ENCODE measurements around the gene ERC2. TPM values are rescaled to one million over a fixed set of nuclear protein-coding genes. Genes with fewer than 3 reads are reported as not detected.

Gene ERC2
- total RNA-seq, 1 donor from 2014 or later: 0.81 TPM

DNA sequence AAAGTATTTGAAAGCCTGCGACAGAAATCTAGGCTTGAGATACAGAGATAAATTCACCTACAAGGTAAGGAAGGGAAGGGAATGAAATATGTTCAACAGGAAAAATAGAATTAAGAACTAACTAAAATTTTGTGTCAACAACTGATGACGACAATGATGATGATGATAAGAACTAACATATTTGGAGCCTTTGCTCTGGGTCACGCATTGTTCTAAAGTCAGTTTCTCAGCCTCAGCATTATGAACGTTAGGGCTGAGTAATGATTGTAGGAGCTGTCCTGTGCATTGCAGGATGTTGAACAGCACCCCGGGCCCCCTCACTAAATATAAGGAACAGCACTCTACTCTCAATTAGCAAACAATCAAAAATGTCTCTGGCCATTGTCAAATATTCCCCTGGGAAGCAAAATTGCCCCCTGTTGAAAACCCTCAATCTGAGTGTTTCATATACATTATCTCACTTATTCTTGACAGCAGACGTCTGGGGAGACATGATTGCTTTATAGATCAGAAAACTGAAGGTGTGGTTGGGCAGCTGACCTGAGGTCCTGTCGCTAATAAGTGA is 88.5 kb downstream of the ERC2 start:
- no peak for ATAC-seq (ENCODE audit: poor library complexity)
- intact Hi-C loops (cut with DNase I): no loop called here
- DNase-seq: no peak

DNA sequence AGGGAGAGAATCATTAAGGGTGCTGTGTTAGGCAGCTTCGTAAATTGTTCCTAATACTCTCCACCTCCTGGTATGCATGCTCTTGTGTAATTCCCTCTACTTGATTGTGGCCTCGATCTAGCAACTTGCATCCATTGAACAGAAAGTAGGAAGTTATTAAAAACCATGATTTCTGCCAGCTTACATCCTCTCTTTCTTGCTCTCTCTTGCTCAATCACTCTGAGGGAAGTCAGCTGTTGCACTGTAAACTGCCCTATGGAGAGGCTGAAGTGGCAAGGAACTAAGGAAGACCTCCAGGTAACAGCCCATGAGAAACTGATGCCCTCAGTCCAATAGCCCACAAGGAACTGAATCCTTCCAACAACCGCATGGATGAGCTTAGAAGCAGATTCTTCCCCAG is 92.6 kb downstream of the ERC2 start:
- intact Hi-C loops (cut with DNase I): no loop called here
- DNase-seq: no peak
- ATAC-seq (ENCODE audit: poor library complexity): no peak

- intact Hi-C loops (cut with DNase I): no loop called here
- ATAC-seq (ENCODE audit: poor library complexity): no peak
- no peak for DNase-seq
These were observed 94.9 kb downstream of the ERC2 start for GRCh38 chr3:56373386-56373785.

GRCh38 chr3:56370991-56371775 is 97.1 kb downstream of the ERC2 start:
- intact Hi-C loops (cut with DNase I): no loop called here
- no peak for ATAC-seq (ENCODE audit: poor library complexity)
- DNase-seq: no peak

DNA sequence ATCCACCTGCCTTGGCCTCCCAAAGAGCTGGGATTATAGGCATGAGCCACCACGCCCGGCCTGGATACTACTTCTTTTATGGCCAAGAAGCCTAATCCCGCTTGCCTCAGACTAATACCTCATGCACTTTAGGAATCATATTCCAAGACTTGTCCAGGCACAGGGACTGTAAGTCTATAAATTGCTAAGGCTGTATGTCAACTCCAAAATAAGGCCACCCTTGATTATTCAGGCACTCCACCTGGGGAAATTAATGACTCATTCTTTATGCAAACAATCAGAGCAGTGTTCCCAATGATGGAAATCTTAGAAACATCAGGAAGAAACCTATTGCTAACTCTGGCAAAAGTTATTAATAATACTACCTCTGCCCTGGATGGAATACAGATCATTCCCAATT is 98.4 kb downstream of the ERC2 start:
- intact Hi-C loops (cut with DNase I): no loop called here
- no peak for DNase-seq
- ATAC-seq (ENCODE audit: poor library complexity): no peak

DNA sequence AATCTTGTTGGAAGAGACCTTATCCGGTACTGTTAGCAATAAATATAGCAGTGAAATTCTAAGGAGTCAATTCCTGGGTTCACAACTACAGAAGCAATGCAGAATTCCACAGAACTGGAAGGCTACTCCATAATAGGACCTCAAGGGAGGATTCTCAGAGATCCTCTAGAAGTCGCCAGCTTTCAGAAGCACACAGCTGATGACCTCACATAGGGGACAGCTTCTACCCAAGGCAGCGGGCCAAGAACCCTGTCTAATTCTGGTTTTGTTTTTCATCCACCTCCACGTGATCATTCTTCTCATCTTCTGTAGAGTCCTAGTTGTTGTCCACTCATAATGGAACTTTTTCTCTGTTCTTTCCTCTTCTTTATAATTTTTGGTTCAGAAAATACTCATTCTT is 99.4 kb downstream of the ERC2 start:
- ATAC-seq (ENCODE audit: poor library complexity) (no peak), DNase-seq (no peak)
- intact Hi-C loops (cut with DNase I): no loop called here

GRCh38 chr3:56366641-56367162 is 101.6 kb downstream of the ERC2 start:
- ATAC-seq (ENCODE audit: poor library complexity): no peak
- no peak for DNase-seq
- intact Hi-C loops (cut with DNase I): no loop called here

GRCh38 chr3:56365905-56366640 is 102.2 kb downstream of the ERC2 start:
- DNase-seq (no peak), ATAC-seq (ENCODE audit: poor library complexity) (no peak)
- intact Hi-C loops (cut with DNase I): no loop called here

DNA sequence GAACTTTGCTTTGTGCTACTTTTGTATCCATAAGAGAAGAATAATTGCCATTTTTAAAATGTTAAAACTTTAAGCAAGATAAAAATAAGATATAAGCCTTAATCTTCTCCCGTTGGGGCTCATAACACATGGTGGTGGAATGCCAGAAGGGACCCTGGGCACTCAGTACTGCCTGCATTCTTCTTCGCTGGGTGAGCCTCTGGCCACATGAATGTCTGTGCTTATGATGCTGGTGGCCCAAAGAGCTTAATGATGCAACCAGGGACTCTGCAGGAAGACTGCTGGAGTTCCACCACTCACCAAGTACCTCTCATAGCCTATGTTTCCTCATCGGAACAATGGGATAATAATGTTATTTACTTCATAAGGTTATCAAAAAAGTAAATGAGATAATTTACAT is 103.6 kb downstream of the ERC2 start:
- no peak for DNase-seq
- ATAC-seq (ENCODE audit: poor library complexity): no peak

DNA sequence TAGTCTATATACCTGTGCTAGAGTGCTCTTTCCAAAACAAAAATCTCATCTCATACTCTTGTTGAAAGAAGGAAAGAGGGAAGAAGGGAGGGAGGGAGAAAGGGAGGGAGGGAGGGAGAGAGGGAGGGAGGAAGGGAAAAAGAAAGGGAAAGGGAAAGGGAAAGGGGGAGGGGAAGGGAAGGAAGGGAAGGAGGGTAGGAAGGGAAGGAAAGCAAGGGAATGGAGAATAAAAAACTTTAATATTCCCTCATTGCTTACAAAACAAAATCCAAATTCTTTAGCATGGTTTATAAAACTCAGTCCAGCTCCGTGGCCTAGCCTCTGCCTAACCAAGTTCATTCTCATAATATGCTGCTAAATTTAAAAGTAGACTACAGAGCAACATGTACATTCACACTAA is 104.5 kb downstream of the ERC2 start:
- ATAC-seq (ENCODE audit: poor library complexity) (no peak), DNase-seq (no peak)
- intact Hi-C loops (cut with DNase I): no loop called here

More for the DNA sequence above, 103.6 kb downstream of the ERC2 start:
- intact Hi-C loops (cut with DNase I): no loop called here

GRCh38 chr3:56361731-56362130 is 106.5 kb downstream of the ERC2 start:
- intact Hi-C loops (cut with DNase I): no loop called here
- no peak for DNase-seq

GRCh38 chr3:56357266-56357665 is 111.0 kb downstream of the ERC2 start:
- DNase-seq: no peak
- intact Hi-C loops (cut with DNase I): no loop called here
- ATAC-seq (ENCODE audit: poor library complexity): no peak

More at GRCh38 chr3:56361731-56362130, 106.5 kb downstream of the ERC2 start:
- no peak for ATAC-seq (ENCODE audit: poor library complexity)

GRCh38 chr3:56356808-56357207 is 111.5 kb downstream of the ERC2 start:
- intact Hi-C loops (cut with DNase I): no loop called here
- DNase-seq (no peak), ATAC-seq (ENCODE audit: poor library complexity) (no peak)

DNA sequence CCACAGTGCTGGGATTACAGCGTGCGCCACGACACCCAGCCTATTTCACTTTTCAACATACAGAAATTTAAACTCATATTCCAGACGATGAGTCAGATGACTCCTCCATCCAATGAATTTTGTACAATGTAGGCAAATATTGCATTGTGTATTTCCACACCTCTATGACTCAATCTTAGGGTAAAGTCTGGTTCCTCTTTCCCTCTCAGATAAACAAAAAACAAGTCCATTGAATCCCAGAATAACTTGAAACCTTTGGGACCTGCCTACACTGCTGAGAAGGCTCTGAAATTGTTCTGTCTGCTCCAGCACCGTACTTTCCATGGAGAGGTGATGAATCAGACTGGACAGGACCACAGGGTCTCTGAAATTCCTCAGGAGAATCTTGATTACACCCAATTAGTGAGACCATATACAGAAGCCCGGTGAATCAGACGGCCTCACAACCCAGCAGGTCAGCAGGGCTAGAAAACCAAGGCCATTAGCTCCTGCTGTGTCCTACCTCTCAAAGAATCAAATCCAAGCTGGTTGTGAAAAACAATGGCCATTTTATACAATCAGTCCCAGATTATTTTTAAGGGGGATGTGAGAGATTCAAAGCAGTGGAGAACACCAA is 112.6 kb downstream of the ERC2 start:
- ATAC-seq (ENCODE audit: poor library complexity): no peak
- DNase-seq: no peak
- intact Hi-C loops (cut with DNase I): no loop called here

DNA sequence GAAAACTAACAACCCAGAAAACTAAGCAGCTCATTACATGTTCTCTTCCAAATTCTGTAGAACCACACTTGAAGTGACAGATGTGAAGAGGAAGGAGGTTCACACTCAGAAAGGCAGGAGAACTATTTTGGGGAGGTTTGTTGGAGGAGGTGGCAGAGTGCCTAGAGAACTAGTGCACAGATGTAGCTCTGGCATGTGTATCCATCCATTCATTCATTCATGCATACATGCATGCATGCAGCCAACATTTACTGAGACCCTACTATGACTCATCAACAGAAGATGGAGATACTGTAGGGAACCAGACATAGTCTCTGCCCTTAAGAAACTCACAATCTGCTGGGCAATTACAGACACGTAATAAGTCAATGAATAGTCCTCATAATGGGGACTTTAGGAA is 116.7 kb downstream of the ERC2 start:
- DNase-seq (no peak), ATAC-seq (ENCODE audit: poor library complexity) (no peak)
- intact Hi-C loops (cut with DNase I): no loop called here

GRCh38 chr3:56347219-56347871 is 120.9 kb downstream of the ERC2 start:
- no peak for ATAC-seq (ENCODE audit: poor library complexity)
- DNase-seq: no peak
- intact Hi-C loops (cut with DNase I): no loop called here

DNA sequence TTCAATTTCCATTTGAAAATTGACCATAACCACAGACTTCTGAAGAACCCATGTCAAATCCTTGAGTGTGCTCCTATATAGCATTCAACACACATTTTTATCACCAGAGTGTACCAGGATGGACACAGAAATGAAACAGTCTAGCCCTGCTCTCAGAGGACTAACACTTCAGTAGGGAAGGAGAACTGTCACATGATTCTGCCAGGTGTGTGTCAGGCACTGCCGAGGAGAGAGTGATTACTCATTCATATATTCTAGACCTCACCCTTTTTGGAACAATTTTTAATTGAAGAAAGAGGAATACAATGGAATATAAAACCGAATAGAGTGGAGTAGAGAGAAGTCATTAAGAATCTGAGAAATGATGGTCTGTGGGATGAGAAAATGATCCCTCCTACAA is 125.8 kb downstream of the ERC2 start:
- no peak for ATAC-seq (ENCODE audit: poor library complexity)
- intact Hi-C loops (cut with DNase I): no loop called here
- no peak for DNase-seq

DNA sequence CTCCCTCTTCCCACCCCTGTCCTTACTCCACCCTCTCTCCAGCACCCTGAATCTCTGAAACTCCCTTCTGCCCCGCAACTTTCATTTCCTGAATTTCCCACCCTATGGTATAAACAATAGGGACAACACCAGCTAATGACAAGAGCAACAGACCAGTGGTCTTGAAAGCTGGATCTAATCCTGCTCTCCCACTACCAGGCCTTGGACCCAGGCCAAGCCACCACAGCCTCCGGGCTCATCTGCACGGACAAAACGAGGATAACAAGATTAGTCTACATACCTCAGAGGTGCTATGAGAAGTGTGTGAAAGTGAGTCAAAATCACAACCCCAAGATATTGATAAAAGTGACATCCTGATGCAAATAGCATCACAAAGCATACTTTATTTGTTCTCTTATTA is 128.6 kb downstream of the ERC2 start:
- no peak for ATAC-seq (ENCODE audit: poor library complexity)
- intact Hi-C loops (cut with DNase I): no loop called here

DNA sequence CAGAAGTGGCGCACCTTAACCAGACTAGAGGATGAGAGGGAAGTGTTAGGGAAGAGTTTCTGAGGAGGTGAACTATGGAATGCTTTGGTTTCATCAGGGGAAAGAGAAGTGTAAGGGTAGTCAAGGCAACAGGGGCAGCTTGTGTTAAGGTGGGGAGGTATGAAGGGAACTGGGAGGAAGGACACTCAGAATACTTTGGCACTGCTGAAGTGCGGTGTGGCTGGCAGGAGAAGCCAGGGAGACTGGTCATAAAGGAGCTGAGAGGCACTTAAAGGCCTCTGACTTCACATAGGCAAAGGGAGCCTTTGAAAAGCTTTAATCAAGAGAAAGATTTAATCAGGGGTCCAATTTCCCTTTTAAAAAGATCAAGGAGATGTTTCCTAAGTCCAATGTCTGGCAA is 129.0 kb downstream of the ERC2 start:
- DNase-seq (no peak), ATAC-seq (ENCODE audit: poor library complexity) (no peak)
- intact Hi-C loops (cut with DNase I): no loop called here

More for the DNA sequence above, 128.6 kb downstream of the ERC2 start:
- DNase-seq: no peak

All from Right ventricle myocardium superior (tissue), 1 donor.